ENCODE data around the gene C12orf56.
"Not testable (repeated sequence)": the region's sequence is repeated elsewhere in the genome, so short reads cannot be mapped to it uniquely, and the experiment has no call there.

C12orf56 gene

DNA sequence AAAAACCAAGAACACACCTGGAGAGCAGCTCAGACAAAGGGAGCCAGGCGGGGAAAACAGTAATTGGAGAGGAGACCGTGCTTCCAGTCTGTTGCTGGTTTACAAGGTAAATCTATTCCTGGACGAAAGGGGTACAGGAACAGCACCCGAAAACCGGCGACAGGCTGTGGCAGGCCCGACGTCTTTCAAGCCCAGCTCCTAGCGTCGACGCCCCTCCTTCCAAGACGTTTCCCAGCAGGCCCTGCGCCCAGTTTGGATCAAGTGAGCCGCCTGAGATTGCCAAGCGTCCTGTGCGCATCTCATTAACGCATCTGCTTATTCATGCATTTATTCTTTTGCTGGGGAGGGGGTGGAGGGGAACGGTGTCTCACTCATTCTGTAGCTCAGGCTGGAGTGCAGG lies 1.4 kb downstream of the C12orf56 start:
- Histone ChIP-seq H3K9me3 (ENCODE audit: control extremely low read depth in 1 of 5, control insufficient read depth in 4 of 5, insufficient read depth in 2 of 5, low read depth in 1 of 5, low read length in 4 of 5) (no peaks in the 10 kb centered on the region), H3K27ac (ENCODE audit: insufficient read depth in 1 of 2, low read depth in 1 of 2, low read length in 2 of 2, poor library complexity in 1 of 2, severe bottlenecking in 2 of 2) (no peak overlapping the region), H3K4me3 (ENCODE audit: control insufficient read depth in 1 of 7, extremely low read depth in 1 of 7, insufficient read depth in 4 of 7, low read depth in 2 of 7, low read length in 6 of 7) (no peak overlapping the region), H3K27me3 (replicated peaks in 2 of 5; ENCODE audit: control insufficient read depth in 4 of 5, insufficient read depth in 5 of 5, low read length in 4 of 5) (peaks cover 0 to 34% (median 22%) of the 10 kb centered on the region in 5 experiments), H3K36me3 (ENCODE audit: control insufficient read depth in 4 of 4, insufficient read depth in 4 of 4, low read length in 3 of 4) (no peaks in the 10 kb centered on the region), H3K4me1 (ENCODE audit: control extremely low read depth in 1 of 4, control insufficient read depth in 4 of 4, insufficient read depth in 4 of 4, low read length in 3 of 4) (peaks cover 0 to 10% (median 7%) of the 10 kb centered on the region in 4 experiments)
- CTCF ChIA-PET, result interaction anchor here (1.7 kb wide), 1 partner anchor 10 kb away, joined by 4 read pairs; no protein-coding TSS in a partner anchor
- 95% methylated on average over 18 of the region's 18 CpGs for WGBS (ENCODE audit: insufficient coverage)
- no peak for DNase-seq
- POLR2A ChIA-PET, result no interaction called here

GRCh38 chr12:64387197-64387816 lies 3.3 kb downstream of the C12orf56 start:
- ChIA-PET POLR2A (no interaction called here), CTCF (no interaction called here)
- H3K4me3 ChIP-seq (ENCODE audit: control insufficient read depth in 1 of 7, extremely low read depth in 1 of 7, insufficient read depth in 4 of 7, low read depth in 2 of 7, low read length in 6 of 7), result no peak overlapping the region
- H3K27ac ChIP-seq (ENCODE audit: insufficient read depth in 1 of 2, low read depth in 1 of 2, low read length in 2 of 2, poor library complexity in 1 of 2, severe bottlenecking in 2 of 2), result no peak overlapping the region
- H3K9me3 ChIP-seq (ENCODE audit: control extremely low read depth in 1 of 5, control insufficient read depth in 4 of 5, insufficient read depth in 2 of 5, low read depth in 1 of 5, low read length in 4 of 5), result no peaks in the 10 kb centered on the region
- no peak for DNase-seq
- no peaks in the 10 kb centered on the region for H3K36me3 ChIP-seq (ENCODE audit: control insufficient read depth in 4 of 4, insufficient read depth in 4 of 4, low read length in 3 of 4)
- H3K4me1 ChIP-seq (ENCODE audit: control extremely low read depth in 1 of 4, control insufficient read depth in 4 of 4, insufficient read depth in 4 of 4, low read length in 3 of 4), result peaks cover 0 to 10% (median 7%) of the 10 kb centered on the region in 4 experiments
- peaks cover 0 to 34% (median 22%) of the 10 kb centered on the region in 5 experiments for H3K27me3 ChIP-seq (replicated peaks in 2 of 5; ENCODE audit: control insufficient read depth in 4 of 5, insufficient read depth in 5 of 5, low read length in 4 of 5)
- WGBS (ENCODE audit: insufficient coverage), result 100% methylated on average over 5 of the region's 6 CpGs

DNA sequence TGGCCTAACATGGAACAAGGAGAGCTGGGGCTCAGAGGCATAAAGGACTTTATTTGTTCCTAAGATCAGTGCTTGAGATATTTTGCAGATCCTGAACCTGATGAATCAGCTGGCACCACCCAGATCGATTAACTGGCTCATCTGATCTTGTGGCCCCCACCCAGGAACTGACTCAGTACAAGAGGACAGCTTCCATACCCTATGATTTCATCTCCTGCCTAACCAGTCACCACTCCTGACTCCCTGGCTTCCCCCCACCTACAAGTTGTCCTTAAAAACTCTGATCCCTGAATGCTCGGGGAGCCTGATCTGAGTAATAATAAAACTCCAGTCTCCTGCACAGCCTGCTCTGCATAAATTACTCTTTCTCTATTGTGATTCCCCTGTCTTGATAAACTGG lies 5.1 kb downstream of the C12orf56 start:
- ChIA-PET CTCF (no interaction called here), POLR2A (no interaction called here)
- Histone ChIP-seq H3K4me3 (ENCODE audit: control insufficient read depth in 1 of 7, extremely low read depth in 1 of 7, insufficient read depth in 4 of 7, low read depth in 2 of 7, low read length in 6 of 7) (no peak overlapping the region), H3K27me3 (replicated peaks in 2 of 5; ENCODE audit: control insufficient read depth in 4 of 5, insufficient read depth in 5 of 5, low read length in 4 of 5) (peaks cover 0 to 16% (median 12%) of the 10 kb centered on the region in 5 experiments), H3K36me3 (ENCODE audit: control insufficient read depth in 4 of 4, insufficient read depth in 4 of 4, low read length in 3 of 4) (no peaks in the 10 kb centered on the region), H3K9me3 (ENCODE audit: control extremely low read depth in 1 of 5, control insufficient read depth in 4 of 5, insufficient read depth in 2 of 5, low read depth in 1 of 5, low read length in 4 of 5) (peaks cover 0 to 7% (median 3%) of the 10 kb centered on the region in 5 experiments), H3K4me1 (ENCODE audit: control extremely low read depth in 1 of 4, control insufficient read depth in 4 of 4, insufficient read depth in 4 of 4, low read length in 3 of 4) (peaks cover 0 to 6% (median 5%) of the 10 kb centered on the region in 4 experiments), H3K27ac (ENCODE audit: insufficient read depth in 1 of 2, low read depth in 1 of 2, low read length in 2 of 2, poor library complexity in 1 of 2, severe bottlenecking in 2 of 2) (no peak overlapping the region)
- WGBS (ENCODE audit: insufficient coverage), result 90% methylated on average over 2 of the region's 2 CpGs
- no peak for DNase-seq

- no peaks in the 10 kb centered on the region for H3K36me3 ChIP-seq (ENCODE audit: control insufficient read depth in 4 of 4, insufficient read depth in 4 of 4, low read length in 3 of 4)
- ChIA-PET POLR2A (no interaction called here), CTCF (no interaction called here)
- H3K27me3 ChIP-seq (replicated peaks in 2 of 5; ENCODE audit: control insufficient read depth in 4 of 5, insufficient read depth in 5 of 5, low read length in 4 of 5), result peaks cover 0 to 12% (median 10%) of the 10 kb centered on the region in 5 experiments
- 94% methylated on average over 2 of the region's 3 CpGs for whole genome bisulfite sequencing (ENCODE audit: insufficient coverage)
- no peak for DNase-seq
- H3K4me3 ChIP-seq (ENCODE audit: control insufficient read depth in 1 of 7, extremely low read depth in 1 of 7, insufficient read depth in 4 of 7, low read depth in 2 of 7, low read length in 6 of 7), result no peak overlapping the region
- peaks cover 0 to 1% (median under 1%) of the 10 kb centered on the region in 4 experiments for H3K4me1 ChIP-seq (ENCODE audit: control extremely low read depth in 1 of 4, control insufficient read depth in 4 of 4, insufficient read depth in 4 of 4, low read length in 3 of 4)
- H3K27ac ChIP-seq (ENCODE audit: insufficient read depth in 1 of 2, low read depth in 1 of 2, low read length in 2 of 2, poor library complexity in 1 of 2, severe bottlenecking in 2 of 2), result no peak overlapping the region
- H3K9me3 ChIP-seq (ENCODE audit: control extremely low read depth in 1 of 5, control insufficient read depth in 4 of 5, insufficient read depth in 2 of 5, low read depth in 1 of 5, low read length in 4 of 5), result peaks cover 1 to 10% (median 3%) of the 10 kb centered on the region in 5 experiments
Measured at GRCh38 chr12:64385019-64385418, 5.5 kb downstream of the C12orf56 start.

DNA sequence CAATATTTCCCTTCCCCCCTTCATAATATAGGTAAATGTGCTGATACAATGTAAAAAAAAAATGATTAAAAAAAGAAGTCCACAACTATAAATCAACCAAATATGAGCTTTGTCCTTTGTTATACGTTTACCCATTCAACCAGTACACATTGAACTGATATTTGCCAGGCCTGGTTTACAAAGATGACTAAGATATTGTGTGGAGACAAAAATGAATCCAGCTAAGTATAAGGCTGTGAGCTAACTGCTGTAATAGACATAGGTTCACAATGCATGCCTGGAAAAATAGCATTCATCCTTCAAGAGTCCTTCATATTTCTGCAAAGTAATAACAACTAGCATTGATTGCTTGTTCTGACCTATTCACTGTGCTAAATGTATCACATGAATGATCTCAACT lies 6.9 kb downstream of the C12orf56 start:
- no peak for DNase-seq
- H3K36me3 ChIP-seq (ENCODE audit: control insufficient read depth in 4 of 4, insufficient read depth in 4 of 4, low read length in 3 of 4), result no peaks in the 10 kb centered on the region
- peaks cover 1 to 13% (median 6%) of the 10 kb centered on the region in 5 experiments for H3K9me3 ChIP-seq (ENCODE audit: control extremely low read depth in 1 of 5, control insufficient read depth in 4 of 5, insufficient read depth in 2 of 5, low read depth in 1 of 5, low read length in 4 of 5)
- no peaks in the 10 kb centered on the region for H3K27me3 ChIP-seq (replicated peaks in 2 of 5; ENCODE audit: control insufficient read depth in 4 of 5, insufficient read depth in 5 of 5, low read length in 4 of 5)
- WGBS (ENCODE audit: insufficient coverage), result no CpG with 5 or more reads among the region's 1 CpG
- CTCF ChIA-PET, result no interaction called here
- no peaks in the 10 kb centered on the region for H3K4me1 ChIP-seq (ENCODE audit: control extremely low read depth in 1 of 4, control insufficient read depth in 4 of 4, insufficient read depth in 4 of 4, low read length in 3 of 4)
- POLR2A ChIA-PET, result no interaction called here
- no peak overlapping the region for H3K27ac ChIP-seq (ENCODE audit: insufficient read depth in 1 of 2, low read depth in 1 of 2, low read length in 2 of 2, poor library complexity in 1 of 2, severe bottlenecking in 2 of 2)
- H3K4me3 ChIP-seq (ENCODE audit: control insufficient read depth in 1 of 7, extremely low read depth in 1 of 7, insufficient read depth in 4 of 7, low read depth in 2 of 7, low read length in 6 of 7), result no peak overlapping the region

- H3K27ac ChIP-seq (ENCODE audit: insufficient read depth in 1 of 2, low read depth in 1 of 2, low read length in 2 of 2, poor library complexity in 1 of 2, severe bottlenecking in 2 of 2), result no peak overlapping the region
- H3K9me3 ChIP-seq (ENCODE audit: control extremely low read depth in 1 of 5, control insufficient read depth in 4 of 5, insufficient read depth in 2 of 5, low read depth in 1 of 5, low read length in 4 of 5), result no peaks in the 10 kb centered on the region
- POLR2A ChIA-PET, result no interaction called here
- H3K4me1 ChIP-seq (ENCODE audit: control extremely low read depth in 1 of 4, control insufficient read depth in 4 of 4, insufficient read depth in 4 of 4, low read length in 3 of 4), result no peaks in the 10 kb centered on the region
- CTCF ChIA-PET, result no interaction called here
- no peaks in the 10 kb centered on the region for H3K36me3 ChIP-seq (ENCODE audit: control insufficient read depth in 4 of 4, insufficient read depth in 4 of 4, low read length in 3 of 4)
- WGBS (ENCODE audit: insufficient coverage), result 100% methylated on average over 4 of the region's 4 CpGs
- DNase-seq, result no peak
- H3K4me3 ChIP-seq (ENCODE audit: control insufficient read depth in 1 of 7, extremely low read depth in 1 of 7, insufficient read depth in 4 of 7, low read depth in 2 of 7, low read length in 6 of 7), result no peak overlapping the region
- H3K27me3 ChIP-seq (replicated peaks in 2 of 5; ENCODE audit: control insufficient read depth in 4 of 5, insufficient read depth in 5 of 5, low read length in 4 of 5), result no peaks in the 10 kb centered on the region
Measured at GRCh38 chr12:64362721-64363305, 27.7 kb downstream of the C12orf56 start.

GRCh38 chr12:64361173-64361572 lies 29.4 kb downstream of the C12orf56 start:
- H3K27me3 ChIP-seq (replicated peaks in 2 of 5; ENCODE audit: control insufficient read depth in 4 of 5, insufficient read depth in 5 of 5, low read length in 4 of 5); CTCF ChIA-PET; DNase-seq; H3K4me3 ChIP-seq (ENCODE audit: control insufficient read depth in 1 of 7, extremely low read depth in 1 of 7, insufficient read depth in 4 of 7, low read depth in 2 of 7, low read length in 6 of 7); H3K9me3 ChIP-seq (ENCODE audit: control extremely low read depth in 1 of 5, control insufficient read depth in 4 of 5, insufficient read depth in 2 of 5, low read depth in 1 of 5, low read length in 4 of 5); H3K36me3 ChIP-seq (ENCODE audit: control insufficient read depth in 4 of 4, insufficient read depth in 4 of 4, low read length in 3 of 4); H3K4me1 ChIP-seq (ENCODE audit: control extremely low read depth in 1 of 4, control insufficient read depth in 4 of 4, insufficient read depth in 4 of 4, low read length in 3 of 4); H3K27ac ChIP-seq (ENCODE audit: insufficient read depth in 1 of 2, low read depth in 1 of 2, low read length in 2 of 2, poor library complexity in 1 of 2, severe bottlenecking in 2 of 2); POLR2A ChIA-PET: not testable (repeated sequence)
- WGBS (ENCODE audit: insufficient coverage), result 100% methylated on average over 1 of the region's 3 CpGs
